Psoas muscle (tissue), 8 donors: ENCODE results near the gene CHID1. TPM values are rescaled to one million over a fixed set of nuclear protein-coding genes. Genes with fewer than 3 reads are reported as not detected.

ENCODE experiments used
- ATAC-seq, 4 donors: fragments of 200-7000 bp; cut with Tn5 transposase; one replicate each; pipeline ENCODE4 v1.9.1; 2020; ENCODE audit warnings: moderate library complexity in 3 of 4, mild to moderate bottlenecking in 2 of 4
- DNase-seq, 2 donors: peaks; one replicate each; pipeline ENCODE4 v3.0.0-alpha.2; 2020
- H3K27ac ChIP-seq: fragments of 200-600 bp; one replicate; pipeline ENCODE4 v1.8.0; 2022
- H3K27me3 ChIP-seq, 3 donors: fragments of 200-600 bp in 1 of 3; one replicate each; pipeline versions ENCODE4 v1.6.1 to v1.8.0; 2013 to 2022; ENCODE audit warnings: low read length in 2 of 3, mild to moderate bottlenecking in 2 of 3, moderate library complexity in 1 of 3; ENCODE audit not compliant: insufficient read depth in 3 of 3
- H3K36me3 ChIP-seq, 2 donors: fragments of 200-600 bp in 1 of 2; one replicate each; pipeline versions ENCODE4 v1.6.1 to v1.8.0; 2013 to 2022; ENCODE audit warnings: low read depth in 1 of 2, mild to moderate bottlenecking in 1 of 2, moderate library complexity in 1 of 2; ENCODE audit not compliant: insufficient read depth in 1 of 2
- H3K4me1 ChIP-seq: fragments of 200-600 bp; one replicate; pipeline ENCODE4 v1.8.0; 2022
- H3K4me3 ChIP-seq: fragments of 200-600 bp; one replicate; pipeline ENCODE4 v1.8.0; 2022; ENCODE audit warnings: mild to moderate bottlenecking
- H3K9me3 ChIP-seq: fragments of 200-600 bp; one replicate; pipeline ENCODE4 v1.8.0; 2022
- WGBS, 3 donors: extraction: QIAGEN DNeasy Blood & Tissue Kit; methylation state at CpG; one replicate each; pipeline versions ENCODE4 v1.1.6 to v1.1.7; 2013; 5-methylcytosine and 5-hydroxymethylcytosine counted together
- intact Hi-C, 2 donors: fragments of 100-400 bp; cut with DNase I; formaldehyde crosslinking; loops; one replicate each; pipeline versions ENCODE4 v1.11.0 to v1.14.2; 2022
- polyA plus RNA-seq, 3 donors: library from polyadenylated mRNA; stranded (reverse); fragments of 200-250 nt; gene quantifications; one replicate each; pipeline ENCODE4 v1.2.3, GENCODE V29; 2013
- total RNA-seq, 4 donors: library from RNA; stranded (reverse); fragmentation: NEBNext Ultra II Directional in 2 of 4; extraction: Animal tissue kit (Norgen Biotek cat#: 25700) in 2 of 4; gene quantifications; one replicate each; pipeline versions ENCODE4 v1.2.1 to v1.2.4, GENCODE V29; 2021 to 2023
- TF ChIP-seq, protein P1 (sequence below): fragments of 200-600 bp; IDR thresholded peaks from one replicate; pipeline ENCODE4 v1.8.0; 2022; ENCODE audit warnings: antibody characterized with exemption
- donor health status: healthy with polysubstance abuse.
- donor health status: DM: no; HTN: no; CAD: no; lungs with moderate emphysema.
- donor health status: Bipolar disorder and iron deficiency.
- donor health status: healthy.
- donor health status: DM: yes; HTN: yes; CAD: no.
- donor health status: DM: no; HTN: no; CAD: no.
- donor health status: DM: no; HTN: no; CAD: no.
- donor health status: DM: yes; HTN: yes; CAD: no.

The CHID1 gene
- total and polyA plus RNA-seq, 7 donors: 25.5 to 44.5 (median 34.3) TPM

DNA sequence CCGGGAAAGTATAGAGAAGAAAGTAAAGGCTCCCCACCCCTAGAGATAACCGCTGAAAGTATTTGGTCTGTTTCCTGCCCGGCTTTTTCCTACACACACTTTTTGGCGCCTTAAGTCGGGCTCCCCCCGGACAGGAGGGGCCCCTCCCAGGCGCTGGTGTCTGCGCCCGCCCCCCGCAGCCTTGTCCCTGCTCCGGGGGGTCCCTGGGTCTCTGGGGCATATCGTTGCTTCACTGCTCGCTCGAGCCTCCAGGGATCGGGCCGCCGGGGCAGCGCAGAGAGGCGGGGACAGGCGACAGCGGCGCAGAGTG is 83.8 kb downstream of the CHID1 start:
- Histone ChIP-seq H3K4me3 (peak overlapping the region; percentile 59), H3K27me3 (peaks cover 0 to 37% (median 13%) of the 10 kb centered on the region in 3 donors), H3K4me1 (peaks cover 42% of the 10 kb centered on the region), H3K9me3 (no peaks in the 10 kb centered on the region), H3K27ac (no peak overlapping the region), H3K36me3 (peaks cover 0 to 39% of the 10 kb centered on the region in 2 donors)
- TF ChIP-seq, protein P1, sequence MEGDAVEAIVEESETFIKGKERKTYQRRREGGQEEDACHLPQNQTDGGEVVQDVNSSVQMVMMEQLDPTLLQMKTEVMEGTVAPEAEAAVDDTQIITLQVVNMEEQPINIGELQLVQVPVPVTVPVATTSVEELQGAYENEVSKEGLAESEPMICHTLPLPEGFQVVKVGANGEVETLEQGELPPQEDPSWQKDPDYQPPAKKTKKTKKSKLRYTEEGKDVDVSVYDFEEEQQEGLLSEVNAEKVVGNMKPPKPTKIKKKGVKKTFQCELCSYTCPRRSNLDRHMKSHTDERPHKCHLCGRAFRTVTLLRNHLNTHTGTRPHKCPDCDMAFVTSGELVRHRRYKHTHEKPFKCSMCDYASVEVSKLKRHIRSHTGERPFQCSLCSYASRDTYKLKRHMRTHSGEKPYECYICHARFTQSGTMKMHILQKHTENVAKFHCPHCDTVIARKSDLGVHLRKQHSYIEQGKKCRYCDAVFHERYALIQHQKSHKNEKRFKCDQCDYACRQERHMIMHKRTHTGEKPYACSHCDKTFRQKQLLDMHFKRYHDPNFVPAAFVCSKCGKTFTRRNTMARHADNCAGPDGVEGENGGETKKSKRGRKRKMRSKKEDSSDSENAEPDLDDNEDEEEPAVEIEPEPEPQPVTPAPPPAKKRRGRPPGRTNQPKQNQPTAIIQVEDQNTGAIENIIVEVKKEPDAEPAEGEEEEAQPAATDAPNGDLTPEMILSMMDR: no peak
- ATAC-seq: no peak
- no peak for DNase-seq
- intact Hi-C loops: no loop called here
- WGBS, 3 donors: 12 to 16% (median 15%) methylated on average over 22 of the region's 22 CpGs

DNA sequence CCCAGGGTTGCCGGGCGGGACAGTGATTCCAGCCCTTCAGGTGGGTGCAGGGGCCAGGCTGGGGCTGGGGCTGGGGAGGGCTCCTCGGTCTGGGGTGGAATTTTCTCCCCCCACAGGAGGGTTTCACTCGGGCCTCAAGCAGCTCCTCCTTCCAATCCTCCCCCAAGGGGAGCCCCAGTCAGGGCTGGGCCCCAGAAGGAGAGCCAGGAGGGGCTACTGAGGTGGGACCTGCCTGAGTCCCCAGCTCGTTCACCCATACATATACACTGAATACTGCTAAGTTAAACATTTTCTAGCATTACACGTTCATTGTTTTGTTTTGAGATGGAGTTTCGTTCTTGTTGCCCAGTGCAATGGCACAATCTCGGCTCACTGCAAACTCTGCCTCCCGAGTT is 84.4 kb downstream of the CHID1 start:
- no peak for ATAC-seq
- Histone ChIP-seq H3K36me3 (peaks cover 0 to 43% of the 10 kb centered on the region in 2 donors), H3K27me3 (peaks cover 0 to 37% (median 10%) of the 10 kb centered on the region in 3 donors), H3K27ac (no peak overlapping the region), H3K4me1 (peaks cover 46% of the 10 kb centered on the region), H3K9me3 (no peaks in the 10 kb centered on the region), H3K4me3 (no peak overlapping the region)
- TF ChIP-seq, protein P1: no peak
- DNase-seq: no peak
- intact Hi-C loops: no loop called here
- WGBS, 3 donors: 85 to 88% (median 86%) methylated on average over 9 of the region's 9 CpGs

DNA sequence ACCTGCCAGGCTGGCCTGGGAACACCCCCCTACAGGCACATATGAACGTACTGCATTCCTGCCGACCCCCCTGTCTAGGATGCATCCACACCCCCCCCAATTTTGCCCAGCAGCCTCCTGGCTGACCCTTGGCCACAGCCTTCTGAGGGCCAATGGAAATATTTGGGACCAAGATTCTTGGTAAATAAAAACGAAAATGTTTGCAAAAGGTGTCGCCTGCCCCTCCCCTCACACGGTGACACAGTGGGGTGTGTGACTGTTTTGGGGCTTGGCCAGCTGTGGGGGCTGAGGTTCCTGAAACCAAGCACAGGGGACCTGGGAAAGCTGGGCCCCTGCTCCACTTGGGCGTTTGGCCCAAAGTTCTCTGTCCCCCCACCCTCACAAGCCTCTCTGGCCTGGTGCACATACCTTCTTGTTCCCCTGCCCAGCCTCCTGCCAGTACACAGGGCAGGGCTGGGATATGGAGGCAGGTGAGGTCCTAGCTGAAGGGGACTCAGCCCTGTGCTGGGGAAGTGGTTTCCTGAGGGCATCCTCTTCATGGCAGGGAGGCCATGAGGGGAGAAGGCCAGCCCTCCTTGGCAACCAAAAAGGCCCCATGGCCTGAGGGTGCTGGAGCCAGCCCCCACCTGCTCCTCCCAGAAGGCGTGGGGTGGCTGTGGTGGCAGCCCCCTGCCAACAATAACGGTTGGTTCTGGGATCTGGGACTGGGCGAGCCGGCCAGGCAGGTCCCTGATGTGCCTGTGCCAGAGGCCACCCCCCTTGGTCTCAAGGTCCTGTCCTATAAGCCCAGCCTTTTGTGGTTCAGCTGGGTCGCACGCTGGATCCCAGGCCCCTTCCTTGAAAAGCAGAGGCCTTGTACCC is 85.0 kb downstream of the CHID1 start:
- Histone ChIP-seq H3K4me1 (peaks cover 53% of the 10 kb centered on the region), H3K36me3 (peaks cover 0 to 43% of the 10 kb centered on the region in 2 donors), H3K27ac (no peak overlapping the region), H3K27me3 (peaks cover 0 to 35% (median 10%) of the 10 kb centered on the region in 3 donors), H3K9me3 (no peaks in the 10 kb centered on the region), H3K4me3 (no peak overlapping the region)
- ATAC-seq: no peak
- DNase-seq: no peak
- intact Hi-C loops: no loop called here
- WGBS, 3 donors: 77 to 86% (median 81%) methylated on average over 12 of the region's 12 CpGs
- TF ChIP-seq, protein P1: no peak

DNA sequence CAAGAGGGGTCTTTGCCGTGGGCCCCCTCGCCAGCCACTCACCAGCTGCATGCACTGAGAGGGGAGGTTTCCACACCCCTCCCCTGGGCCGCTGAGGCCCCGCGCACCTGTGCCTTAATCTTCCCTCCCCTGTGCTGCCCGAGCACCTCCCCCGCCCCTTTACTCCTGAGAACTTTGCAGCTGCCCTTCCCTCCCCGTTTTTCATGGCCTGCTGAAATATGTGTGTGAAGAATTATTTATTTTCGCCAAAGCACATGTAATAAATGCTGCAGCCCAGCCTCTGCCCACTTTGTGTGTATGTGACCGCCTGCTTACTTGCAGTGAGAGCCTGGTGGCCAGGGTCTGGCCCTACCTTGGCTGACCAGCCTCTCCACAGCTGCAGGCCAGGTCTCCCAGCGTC is 85.7 kb downstream of the CHID1 start:
- no peak for ATAC-seq
- H3K27ac ChIP-seq: peak overlapping the region; percentile 2
- WGBS, 3 donors: 65 to 77% (median 67%) methylated on average over 11 of the region's 11 CpGs
- H3K4me3 ChIP-seq: no peak overlapping the region
- DNase-seq: no peak
- H3K4me1 ChIP-seq: peaks cover 53% of the 10 kb centered on the region
- peaks cover 0 to 43% of the 10 kb centered on the region in 2 donors for H3K36me3 ChIP-seq
- intact Hi-C loops: no loop called here
- no peaks in the 10 kb centered on the region for H3K9me3 ChIP-seq
- TF ChIP-seq, protein P1: no peak
- peaks cover 0 to 30% (median 9%) of the 10 kb centered on the region in 3 donors for H3K27me3 ChIP-seq
